GM19438 (cell line): ENCODE data around the gene CEMIP2.
"Not testable (repeated sequence)": the region's sequence is repeated elsewhere in the genome, so short reads cannot be mapped to it uniquely, and the experiment has no call there.

ENCODE experiments used
- ATAC-seq: cut with Tn5 transposase; IDR thresholded peaks from one replicate; pipeline ENCODE4 v1.9.1; 2021; ENCODE audit warnings: low read depth; ENCODE audit not compliant: unreplicated experiment

The CEMIP2 gene

GRCh38 chr9:71768388-71769174 lies at the start of gene CEMIP2:
TSS of gene CEMIP2 (minus strand) at chr9:71768513. CDS start at chr9:71750373, 18,140 bp downstream.
- ATAC-seq: peak; percentile 75

- no peak for ATAC-seq
Observed at GRCh38 chr9:71816916-71817451, 48.7 kb upstream of the CEMIP2 start.

GRCh38 chr9:71814815-71815214 lies 46.5 kb upstream of the CEMIP2 start:
- no peak for ATAC-seq

DNA sequence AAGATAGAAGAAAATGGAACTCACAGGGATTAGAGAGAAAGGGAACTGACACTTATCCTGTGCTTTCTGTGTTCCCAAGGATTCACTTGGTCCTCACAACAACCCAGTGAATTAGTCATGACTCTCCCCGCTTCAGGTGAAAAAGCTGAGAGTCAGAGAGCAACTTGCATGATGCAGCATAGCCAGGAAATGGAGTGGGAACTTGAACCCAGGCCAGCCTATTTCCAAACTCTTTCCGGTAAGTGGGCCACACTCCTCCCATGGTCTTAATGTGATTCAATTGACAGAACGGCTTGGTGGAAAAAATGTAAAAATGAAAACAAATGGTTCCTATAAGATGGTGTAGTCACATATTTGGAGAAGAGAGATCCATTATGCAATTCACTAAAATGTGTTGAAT lies 45.9 kb upstream of the CEMIP2 start:
- no peak for ATAC-seq

DNA sequence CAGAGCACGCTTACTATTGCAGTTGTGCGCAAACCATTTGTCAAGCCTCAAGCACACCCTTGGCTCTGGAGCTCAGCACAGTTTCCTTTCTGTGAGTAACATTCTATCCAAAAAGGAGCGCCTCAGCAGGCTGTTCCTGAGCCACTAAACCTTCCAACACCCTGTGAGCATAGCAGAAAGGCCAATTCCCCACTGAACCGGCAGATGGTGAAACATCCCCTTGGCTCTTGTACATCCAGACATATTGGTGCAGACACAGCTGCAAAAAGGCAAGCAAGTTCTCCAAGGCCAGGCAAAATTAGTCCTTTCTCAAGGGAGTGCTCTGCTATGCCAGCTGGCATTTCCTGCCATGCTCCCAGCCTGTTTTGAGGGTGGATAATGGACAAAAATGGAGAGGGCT lies 44.1 kb upstream of the CEMIP2 start:
- no peak for ATAC-seq

DNA sequence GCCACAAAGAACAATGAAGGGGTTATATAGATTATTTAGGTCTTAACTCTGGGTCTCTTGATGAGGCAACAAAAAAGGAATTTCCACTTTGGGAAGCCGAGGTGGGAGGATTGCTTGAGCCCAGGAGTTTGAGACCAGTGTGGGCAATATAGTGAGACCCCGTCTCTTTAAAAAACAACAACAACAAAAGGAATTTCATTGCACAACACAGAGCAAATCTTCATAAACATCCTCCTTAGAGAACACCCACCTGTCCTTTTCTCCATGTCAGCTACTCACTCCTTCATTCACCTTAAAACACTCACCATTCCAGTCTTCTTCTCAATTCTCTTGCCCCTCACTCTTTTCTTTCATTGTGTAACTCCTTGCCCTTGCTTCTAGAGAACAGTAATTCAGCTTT lies 39.8 kb upstream of the CEMIP2 start:
- ATAC-seq: no peak

DNA sequence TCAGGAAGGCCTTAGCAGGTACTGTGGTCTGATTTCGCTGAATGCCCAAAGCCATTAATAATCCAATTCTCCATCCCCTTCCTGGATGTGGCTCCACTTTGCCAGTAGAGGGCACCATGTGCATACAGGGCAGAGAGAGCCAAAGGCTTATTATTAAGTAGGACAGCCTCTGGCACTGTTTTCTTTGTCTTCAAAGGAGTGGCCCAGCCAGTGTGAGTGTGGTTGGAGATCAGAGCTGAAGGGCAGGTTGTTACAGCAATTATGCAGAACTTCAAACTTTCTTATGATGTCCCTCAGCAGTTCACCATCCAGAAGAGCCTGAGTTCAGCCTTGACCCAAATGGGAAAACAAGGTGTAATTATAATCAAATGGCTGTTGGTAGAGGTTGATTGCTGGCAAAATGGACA lies 38.6 kb upstream of the CEMIP2 start:
- peak; percentile 79 for ATAC-seq

GRCh38 chr9:71805096-71805495 lies 36.8 kb upstream of the CEMIP2 start:
- not testable (repeated sequence) for ATAC-seq

DNA sequence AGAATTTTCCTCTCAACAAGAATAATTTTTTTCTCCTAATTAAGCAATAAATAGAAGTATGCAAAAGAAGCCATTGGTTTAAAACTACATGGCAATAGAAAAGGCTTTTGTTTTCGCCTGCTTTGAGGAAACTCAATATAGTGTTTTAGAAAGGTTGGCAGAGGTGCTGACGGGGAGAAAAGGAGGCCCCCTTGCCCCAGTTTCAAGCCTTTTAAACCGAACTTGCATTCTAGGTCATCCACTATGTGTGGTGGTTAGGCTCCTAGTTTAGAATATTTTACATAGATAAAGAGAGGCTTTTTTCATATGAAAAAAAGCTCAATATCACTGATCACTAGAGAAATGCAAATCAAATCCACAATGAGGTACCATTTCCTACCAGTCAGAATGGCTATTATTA lies 33.5 kb upstream of the CEMIP2 start:
- no peak for ATAC-seq

DNA sequence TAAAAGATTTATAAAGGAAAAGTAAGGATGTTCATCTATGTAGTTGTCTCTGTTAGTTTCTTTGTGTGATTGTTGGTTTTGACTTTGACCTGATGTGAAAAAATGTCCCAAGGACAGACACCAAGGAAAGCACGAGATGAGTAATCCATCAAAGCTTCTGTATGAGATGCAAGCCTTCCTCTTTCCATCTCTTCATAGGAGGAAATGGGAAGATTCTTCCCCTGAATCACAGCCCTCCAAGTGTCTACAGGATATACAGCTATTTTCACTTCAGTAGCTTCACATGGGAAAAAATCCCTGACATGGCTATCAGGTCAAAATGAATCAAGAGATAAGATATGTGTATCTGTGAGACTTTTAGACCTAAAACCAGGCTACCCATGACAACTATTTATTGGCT lies 29.0 kb upstream of the CEMIP2 start:
- no peak for ATAC-seq

- ATAC-seq: no peak
Observed at GRCh38 chr9:71796100-71796767, 27.9 kb upstream of the CEMIP2 start.

- peak; percentile 83 for ATAC-seq
Observed at GRCh38 chr9:71795097-71795813, 26.9 kb upstream of the CEMIP2 start.

DNA sequence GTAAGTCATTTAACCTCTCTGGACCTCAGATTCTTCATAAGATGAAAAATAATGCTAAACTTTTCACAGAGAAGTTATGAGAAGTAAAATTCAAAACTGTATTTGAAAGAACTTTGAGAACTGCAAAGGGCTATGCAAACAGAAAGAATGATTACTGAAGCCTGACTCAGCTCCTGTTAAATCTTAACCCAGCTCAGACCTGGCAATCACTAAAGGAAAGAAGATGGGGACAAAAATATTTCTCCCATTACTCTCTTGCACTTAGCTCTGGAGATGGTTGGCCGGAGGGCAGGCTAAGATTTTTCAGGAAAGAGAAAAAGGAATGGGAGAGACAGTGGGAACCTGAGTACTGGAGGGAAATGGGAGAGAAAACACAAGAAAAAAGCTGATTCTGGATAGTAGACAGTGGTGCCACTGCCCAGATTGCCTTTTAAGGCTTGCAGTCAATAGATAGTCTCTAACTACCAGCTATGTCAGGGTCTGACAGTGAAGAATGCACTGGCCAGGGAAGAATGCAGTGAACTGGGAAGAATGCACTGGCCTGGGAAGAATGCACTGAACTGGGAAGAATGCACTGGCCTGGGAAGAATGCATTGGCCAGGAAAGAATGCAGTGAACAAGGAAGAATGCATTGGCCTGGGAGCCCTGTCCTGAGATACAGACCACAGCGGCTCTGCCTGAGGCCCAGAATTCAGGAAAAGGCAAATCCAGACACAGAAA lies 25.2 kb upstream of the CEMIP2 start:
- ATAC-seq: peak; percentile 46

GRCh38 chr9:71791875-71792274 lies 23.6 kb upstream of the CEMIP2 start:
- no peak for ATAC-seq

- ATAC-seq: no peak
Observed at GRCh38 chr9:71790296-71790695, 22.0 kb upstream of the CEMIP2 start.

DNA sequence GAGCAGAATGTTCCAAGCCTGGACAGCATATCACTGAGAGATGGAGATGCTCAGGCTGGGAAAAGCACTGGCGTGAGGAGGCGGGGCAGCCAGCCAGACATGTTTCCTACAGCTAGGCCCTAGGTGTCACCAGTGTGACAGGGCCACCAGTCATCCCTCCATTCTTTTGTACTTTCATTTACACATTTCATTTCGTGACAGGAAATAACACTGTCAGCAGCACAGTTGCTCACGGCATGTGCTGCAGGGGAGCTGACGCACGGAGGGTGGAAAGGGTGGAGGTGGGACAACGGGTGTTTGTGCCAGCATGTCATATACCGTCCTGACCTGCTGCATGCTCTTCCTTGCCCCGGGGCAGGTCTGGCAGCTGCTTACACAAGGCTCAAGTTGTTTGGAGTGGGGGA lies 14.8 kb upstream of the CEMIP2 start:
- ATAC-seq: peak; percentile 65

DNA sequence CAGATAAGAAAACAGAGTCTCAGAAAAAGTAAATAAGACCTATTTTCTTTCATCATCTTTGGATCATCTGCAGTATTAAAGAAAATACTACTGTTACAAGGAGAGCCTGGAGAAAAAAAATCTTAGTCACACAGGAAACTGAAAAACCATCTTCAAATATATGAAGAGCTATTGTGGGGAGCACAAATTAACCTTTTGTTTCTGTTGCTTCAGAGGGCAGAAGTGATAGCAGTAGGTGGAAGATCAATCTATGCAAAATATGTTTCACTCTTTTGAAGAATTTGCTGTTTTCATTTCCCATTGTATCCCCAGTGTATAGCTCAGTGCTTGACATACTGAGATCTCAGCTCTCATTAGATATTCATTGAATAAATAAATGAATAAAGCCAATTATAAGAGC lies 13.1 kb upstream of the CEMIP2 start:
- peak; percentile 71 for ATAC-seq

GRCh38 chr9:71780953-71781352 lies 12.6 kb upstream of the CEMIP2 start:
- no peak for ATAC-seq

DNA sequence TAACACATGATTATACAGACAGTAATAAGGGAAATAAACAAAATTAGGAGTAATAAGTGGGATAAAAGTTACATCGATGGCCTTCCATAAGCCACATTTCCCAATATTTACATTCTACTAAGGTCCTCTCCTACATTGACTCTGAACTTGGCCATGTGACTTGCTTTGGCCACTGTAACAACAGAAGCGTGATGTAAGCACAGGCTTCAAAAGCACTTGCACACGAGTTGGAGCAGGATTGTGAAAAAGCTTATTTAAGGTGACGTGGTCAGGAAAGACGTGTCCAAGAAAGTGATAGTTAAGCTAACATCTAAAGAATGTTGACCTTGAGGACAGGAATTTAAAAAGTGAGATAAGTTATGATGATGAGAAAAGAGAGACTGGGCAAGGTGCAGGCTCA lies 9.8 kb upstream of the CEMIP2 start:
- no peak for ATAC-seq

- ATAC-seq: peak; percentile 68
Observed at GRCh38 chr9:71774920-71775319, 6.6 kb upstream of the CEMIP2 start.

- ATAC-seq: no peak
Observed at GRCh38 chr9:71772726-71773125, 4.4 kb upstream of the CEMIP2 start.
